ENCODE measurements around the gene CORT. TPM values are rescaled to one million over a fixed set of nuclear protein-coding genes. Genes with fewer than 3 reads are reported as not detected.

The CORT gene
- total RNA-seq, 1 experiment from 2014 or later = 0.66 TPM

DNA sequence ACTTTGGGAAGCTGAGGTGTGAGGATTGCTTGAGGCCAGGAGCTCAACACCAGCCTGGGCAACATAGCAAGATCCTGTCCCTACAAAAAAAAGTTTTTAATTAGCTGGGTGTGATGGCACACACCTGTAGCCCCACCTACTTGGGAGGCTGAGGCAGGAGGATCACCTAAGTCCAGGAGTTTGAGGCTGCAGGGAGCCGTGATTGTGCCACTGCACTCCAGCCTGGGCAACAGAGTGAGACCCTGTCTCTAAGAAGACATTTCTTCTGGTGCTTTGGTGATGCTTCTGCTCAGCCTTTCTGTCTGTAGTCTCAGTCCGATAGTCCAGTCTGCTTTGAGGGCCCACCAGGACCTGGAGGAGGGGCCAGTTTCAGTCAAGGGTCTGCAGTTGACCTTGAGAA is 42.6 kb upstream of the CORT start:
- Mint-ChIP-seq H3K36me3 (peaks cover 79% of the 10 kb centered on the region), H3K4me1 (no peaks in the 10 kb centered on the region), H3K27ac (no peak overlapping the region), H3K27me3 (ENCODE audit: low read depth) (no peaks in the 10 kb centered on the region), H3K9me3 (no peaks in the 10 kb centered on the region), H3K4me3 (no peak overlapping the region)
- ChIA-PET POLR2A (no interaction called here), CTCF (no interaction called here)
- peak; percentile 91 for TF ChIP-seq ZNF121 (CRISPR knock-in tag; IDR thresholded peaks at IDR 0.05)
- TF ChIP-seq, protein P1, sequence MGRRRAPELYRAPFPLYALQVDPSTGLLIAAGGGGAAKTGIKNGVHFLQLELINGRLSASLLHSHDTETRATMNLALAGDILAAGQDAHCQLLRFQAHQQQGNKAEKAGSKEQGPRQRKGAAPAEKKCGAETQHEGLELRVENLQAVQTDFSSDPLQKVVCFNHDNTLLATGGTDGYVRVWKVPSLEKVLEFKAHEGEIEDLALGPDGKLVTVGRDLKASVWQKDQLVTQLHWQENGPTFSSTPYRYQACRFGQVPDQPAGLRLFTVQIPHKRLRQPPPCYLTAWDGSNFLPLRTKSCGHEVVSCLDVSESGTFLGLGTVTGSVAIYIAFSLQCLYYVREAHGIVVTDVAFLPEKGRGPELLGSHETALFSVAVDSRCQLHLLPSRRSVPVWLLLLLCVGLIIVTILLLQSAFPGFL (CRISPR knock-in tag; IDR thresholded peaks at IDR 0.05; ENCODE audit: borderline replicate concordance) = no peak
- no peak for ATAC-seq
- no peak for DNase-seq (ENCODE audit: low spot score)

DNA sequence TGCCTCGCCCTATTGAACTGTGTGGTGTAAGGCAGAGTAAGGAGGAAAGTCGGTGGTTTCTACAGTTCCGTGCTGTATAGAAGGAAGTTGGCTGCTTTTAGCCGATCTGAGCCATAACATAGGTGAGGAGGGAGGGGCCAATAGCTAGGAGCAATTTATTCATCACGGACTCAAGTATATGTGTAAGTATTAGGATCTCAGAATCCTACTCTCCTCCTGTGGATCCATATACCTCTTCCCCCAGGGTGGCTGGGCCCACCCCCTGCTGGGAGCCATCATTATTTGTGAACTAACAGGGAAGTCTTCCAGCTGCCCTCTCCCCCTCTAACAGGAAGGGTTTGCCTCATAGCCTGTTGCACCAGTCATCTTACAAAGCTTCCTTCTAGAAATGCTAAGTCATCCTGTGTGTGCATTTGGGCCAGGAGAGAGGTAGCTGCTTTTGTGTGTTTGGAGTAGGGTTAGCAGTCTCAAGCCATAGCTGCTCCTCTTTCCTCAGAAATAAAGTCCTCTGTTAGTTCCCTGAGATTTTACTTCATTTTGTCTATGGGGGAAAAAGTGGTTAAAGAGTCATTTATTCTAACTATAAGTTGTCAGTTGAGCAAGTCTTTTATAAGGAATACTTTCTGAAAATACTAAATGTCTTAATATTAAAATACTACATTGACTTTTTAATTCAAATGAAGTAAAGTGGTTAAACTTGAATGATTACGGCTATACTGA is 34.5 kb upstream of the CORT start:
- Mint-ChIP-seq H3K27ac (peak overlapping the region; percentile 69), H3K4me1 (peaks cover 5% of the 10 kb centered on the region; the same call in 1 of the 2 replicates), H3K9me3 (no peaks in the 10 kb centered on the region), H3K36me3 (peaks cover 87% of the 10 kb centered on the region), H3K4me3 (no peak overlapping the region), H3K27me3 (ENCODE audit: low read depth) (no peaks in the 10 kb centered on the region)
- no peak for DNase-seq (ENCODE audit: low spot score)
- CTCF ChIA-PET = interaction anchor here (0.9 to 1.4 kb wide), 2 partner anchors 9 to 15 kb away, joined by 3 to 5 read pairs; partner anchors contain the start of gene CENPS
- POLR2A ChIA-PET = no interaction called here
- TF ChIP-seq, protein P2, sequence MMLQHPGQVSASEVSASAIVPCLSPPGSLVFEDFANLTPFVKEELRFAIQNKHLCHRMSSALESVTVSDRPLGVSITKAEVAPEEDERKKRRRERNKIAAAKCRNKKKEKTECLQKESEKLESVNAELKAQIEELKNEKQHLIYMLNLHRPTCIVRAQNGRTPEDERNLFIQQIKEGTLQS (CRISPR knock-in tag; conservative IDR thresholded peaks at IDR 0.05) = no peak
- TF ChIP-seq, protein P1 (CRISPR knock-in tag; IDR thresholded peaks at IDR 0.05; ENCODE audit: borderline replicate concordance) = no peak
- TF ChIP-seq GABPB1 (CRISPR knock-in tag; IDR thresholded peaks at IDR 0.05) (no peak), GRHL2 (CRISPR knock-in tag; IDR thresholded peaks at IDR 0.05; ENCODE audit: insufficient replicate concordance, severe bottlenecking) (no peak), KAT7 (CRISPR knock-in tag; IDR thresholded peaks at IDR 0.05; ENCODE audit: borderline replicate concordance) (no peak), ESRRA (CRISPR knock-in tag; IDR thresholded peaks at IDR 0.05; ENCODE audit: borderline replicate concordance) (no peak), FOXP1 (CRISPR knock-in tag; IDR thresholded peaks at IDR 0.05; ENCODE audit: borderline replicate concordance) (no peak), PRRX2 (CRISPR knock-in tag; IDR thresholded peaks at IDR 0.05) (no peak), MXD4 (CRISPR knock-in tag; IDR thresholded peaks at IDR 0.05; ENCODE audit: borderline replicate concordance) (no peak), EMX1 (CRISPR knock-in tag; IDR thresholded peaks at IDR 0.05) (no peak), NR1H2 (CRISPR knock-in tag; IDR thresholded peaks at IDR 0.05) (no peak), ZNF416 (CRISPR knock-in tag; IDR thresholded peaks at IDR 0.05) (no peak), ZNF219 (CRISPR knock-in tag; IDR thresholded peaks at IDR 0.05; ENCODE audit: borderline replicate concordance) (no peak), ATF1 (CRISPR knock-in tag; IDR thresholded peaks at IDR 0.05) (no peak)
- TF ChIP-seq, protein P3, sequence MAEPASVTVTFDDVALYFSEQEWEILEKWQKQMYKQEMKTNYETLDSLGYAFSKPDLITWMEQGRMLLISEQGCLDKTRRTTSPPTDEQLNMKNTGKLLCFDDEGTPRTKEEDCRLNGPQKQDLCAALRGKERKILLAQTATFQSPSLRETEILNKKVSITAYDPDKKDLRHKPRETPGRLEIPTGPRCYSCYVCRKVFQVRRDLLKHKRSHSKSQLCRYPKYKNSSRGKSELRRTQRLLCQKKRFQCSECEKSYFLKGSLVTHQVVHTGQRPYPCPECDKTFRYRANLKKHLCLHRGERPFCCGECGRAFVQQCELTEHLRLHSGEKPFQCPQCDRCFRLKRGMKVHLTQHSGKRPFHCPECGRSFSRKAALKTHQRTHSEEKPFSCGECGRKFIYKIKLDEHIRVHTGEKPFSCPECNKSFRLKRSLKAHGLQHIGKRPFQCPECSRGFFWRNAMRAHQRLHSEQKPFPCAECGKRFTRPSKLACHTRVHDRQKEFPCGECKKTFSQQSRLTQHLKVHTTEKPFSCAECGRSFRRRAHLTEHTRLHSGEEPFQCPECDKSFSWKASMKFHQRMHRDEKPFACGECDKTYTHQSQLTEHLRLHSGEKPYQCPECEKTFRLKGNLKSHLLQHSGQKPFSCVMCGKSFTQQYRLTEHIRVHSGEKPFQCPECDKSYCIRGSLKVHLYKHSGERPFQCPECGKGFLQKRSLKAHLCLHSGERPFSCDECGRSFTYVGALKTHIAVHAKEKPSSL (CRISPR knock-in tag; conservative IDR thresholded peaks at IDR 0.05) = no peak
- TF ChIP-seq, protein P4, sequence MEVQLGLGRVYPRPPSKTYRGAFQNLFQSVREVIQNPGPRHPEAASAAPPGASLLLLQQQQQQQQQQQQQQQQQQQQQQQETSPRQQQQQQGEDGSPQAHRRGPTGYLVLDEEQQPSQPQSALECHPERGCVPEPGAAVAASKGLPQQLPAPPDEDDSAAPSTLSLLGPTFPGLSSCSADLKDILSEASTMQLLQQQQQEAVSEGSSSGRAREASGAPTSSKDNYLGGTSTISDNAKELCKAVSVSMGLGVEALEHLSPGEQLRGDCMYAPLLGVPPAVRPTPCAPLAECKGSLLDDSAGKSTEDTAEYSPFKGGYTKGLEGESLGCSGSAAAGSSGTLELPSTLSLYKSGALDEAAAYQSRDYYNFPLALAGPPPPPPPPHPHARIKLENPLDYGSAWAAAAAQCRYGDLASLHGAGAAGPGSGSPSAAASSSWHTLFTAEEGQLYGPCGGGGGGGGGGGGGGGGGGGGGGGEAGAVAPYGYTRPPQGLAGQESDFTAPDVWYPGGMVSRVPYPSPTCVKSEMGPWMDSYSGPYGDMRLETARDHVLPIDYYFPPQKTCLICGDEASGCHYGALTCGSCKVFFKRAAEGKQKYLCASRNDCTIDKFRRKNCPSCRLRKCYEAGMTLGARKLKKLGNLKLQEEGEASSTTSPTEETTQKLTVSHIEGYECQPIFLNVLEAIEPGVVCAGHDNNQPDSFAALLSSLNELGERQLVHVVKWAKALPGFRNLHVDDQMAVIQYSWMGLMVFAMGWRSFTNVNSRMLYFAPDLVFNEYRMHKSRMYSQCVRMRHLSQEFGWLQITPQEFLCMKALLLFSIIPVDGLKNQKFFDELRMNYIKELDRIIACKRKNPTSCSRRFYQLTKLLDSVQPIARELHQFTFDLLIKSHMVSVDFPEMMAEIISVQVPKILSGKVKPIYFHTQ (CRISPR knock-in tag; IDR thresholded peaks at IDR 0.05) = no peak
- TF ChIP-seq, protein P5, sequence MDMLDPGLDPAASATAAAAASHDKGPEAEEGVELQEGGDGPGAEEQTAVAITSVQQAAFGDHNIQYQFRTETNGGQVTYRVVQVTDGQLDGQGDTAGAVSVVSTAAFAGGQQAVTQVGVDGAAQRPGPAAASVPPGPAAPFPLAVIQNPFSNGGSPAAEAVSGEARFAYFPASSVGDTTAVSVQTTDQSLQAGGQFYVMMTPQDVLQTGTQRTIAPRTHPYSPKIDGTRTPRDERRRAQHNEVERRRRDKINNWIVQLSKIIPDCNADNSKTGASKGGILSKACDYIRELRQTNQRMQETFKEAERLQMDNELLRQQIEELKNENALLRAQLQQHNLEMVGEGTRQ (CRISPR knock-in tag; IDR thresholded peaks at IDR 0.05) = no peak
- TF ChIP-seq, protein P6, sequence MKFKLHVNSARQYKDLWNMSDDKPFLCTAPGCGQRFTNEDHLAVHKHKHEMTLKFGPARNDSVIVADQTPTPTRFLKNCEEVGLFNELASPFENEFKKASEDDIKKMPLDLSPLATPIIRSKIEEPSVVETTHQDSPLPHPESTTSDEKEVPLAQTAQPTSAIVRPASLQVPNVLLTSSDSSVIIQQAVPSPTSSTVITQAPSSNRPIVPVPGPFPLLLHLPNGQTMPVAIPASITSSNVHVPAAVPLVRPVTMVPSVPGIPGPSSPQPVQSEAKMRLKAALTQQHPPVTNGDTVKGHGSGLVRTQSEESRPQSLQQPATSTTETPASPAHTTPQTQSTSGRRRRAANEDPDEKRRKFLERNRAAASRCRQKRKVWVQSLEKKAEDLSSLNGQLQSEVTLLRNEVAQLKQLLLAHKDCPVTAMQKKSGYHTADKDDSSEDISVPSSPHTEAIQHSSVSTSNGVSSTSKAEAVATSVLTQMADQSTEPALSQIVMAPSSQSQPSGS (CRISPR knock-in tag; IDR thresholded peaks at IDR 0.05; ENCODE audit: borderline replicate concordance, low read depth) = no peak
- no peak for ATAC-seq

Data from WTC11 (cell line).